Keratinocyte (primary cell): ENCODE measurements around the gene TICAM1. TPM values are rescaled to one million over a fixed set of nuclear protein-coding genes. Genes with fewer than 3 reads are reported as not detected.

Experiments used
- DNase-seq: peaks from one replicate; pipeline ENCODE4 v3.0.0-alpha.2; 2011; ENCODE audit warnings: low read depth, missing footprints, low spot score
- FAIRE-seq: peaks from 2 replicates; lab custom pipeline; 2011; peaks lifted over from hg19 to GRCh38; lab: Jason Lieb, UNC
- H2AFZ ChIP-seq: 2 replicates; pipeline ENCODE4 v1.6.0; 2012; ENCODE audit warnings: low read length, control low read depth, inconsistent platforms; ENCODE audit not compliant: control insufficient read depth
- H3K27ac ChIP-seq: 2 replicates; pipeline ENCODE4 v1.5.1; 2011; ENCODE audit warnings: low read length; ENCODE audit not compliant: control insufficient read depth, insufficient read depth
- H3K27me3 ChIP-seq: 3 replicates; pipeline ENCODE4 v1.6.0; 2011; ENCODE audit warnings: low read length; ENCODE audit not compliant: control insufficient read depth, insufficient read depth; ENCODE audit errors: extremely low read depth
- H3K36me3 ChIP-seq, 2 experiments: 2 replicates in 1 of 2; 3 replicates in 1 of 2; pipeline ENCODE4 v1.5.1; 2011; ENCODE audit warnings: low read length in 2 of 2, mild to moderate bottlenecking in 1 of 2; ENCODE audit not compliant: control insufficient read depth in 2 of 2, insufficient read depth in 2 of 2; ENCODE audit errors: extremely low read depth in 1 of 2
- H3K4me1 ChIP-seq: 3 replicates; pipeline ENCODE4 v1.5.1; 2011; ENCODE audit warnings: low read length; ENCODE audit not compliant: control insufficient read depth, insufficient read depth; ENCODE audit errors: extremely low read depth
- H3K4me2 ChIP-seq: 3 replicates; pipeline ENCODE4 v1.6.0; 2011; ENCODE audit warnings: low read depth, low read length; ENCODE audit not compliant: control insufficient read depth, insufficient read depth; ENCODE audit errors: extremely low read depth
- H3K4me3 ChIP-seq, 3 experiments: fragments of 200-600 bp in 1 of 3; sonication (generic) in 1 of 3; 2 replicates in 2 of 3; 3 replicates in 1 of 3; pipeline ENCODE4 v1.5.1; 2011 to 2016; ENCODE audit warnings: low read length in 3 of 3, mild to moderate bottlenecking in 3 of 3, control low read depth in 2 of 3, inconsistent platforms in 1 of 3, low read depth in 1 of 3, mixed read lengths in 1 of 3, mixed run types in 1 of 3, moderate library complexity in 1 of 3; ENCODE audit not compliant: control insufficient read depth in 2 of 3, insufficient read depth in 2 of 3; ENCODE audit errors: extremely low read depth in 1 of 3
- H3K79me2 ChIP-seq: 2 replicates; pipeline ENCODE4 v1.6.0; 2012; ENCODE audit warnings: low read length; ENCODE audit not compliant: control insufficient read depth, insufficient read depth
- H3K9ac ChIP-seq: 3 replicates; pipeline ENCODE4 v1.6.0; 2011; ENCODE audit warnings: low read length; ENCODE audit not compliant: control insufficient read depth, insufficient read depth; ENCODE audit errors: extremely low read depth
- H3K9me1 ChIP-seq: 3 replicates; pipeline ENCODE4 v1.6.0; 2011; ENCODE audit warnings: low read length; ENCODE audit not compliant: control insufficient read depth, insufficient read depth; ENCODE audit errors: extremely low read depth
- H3K9me3 ChIP-seq: 2 replicates; pipeline ENCODE4 v1.5.1; 2012; ENCODE audit warnings: low read depth, low read length; ENCODE audit not compliant: control insufficient read depth
- H4K20me1 ChIP-seq: 3 replicates; pipeline ENCODE4 v1.6.0; 2011; ENCODE audit warnings: low read length; ENCODE audit not compliant: control insufficient read depth, insufficient read depth; ENCODE audit errors: extremely low read depth
- CTCF ChIP-seq, 3 experiments: IDR thresholded peaks in 1 of 3; conservative IDR thresholded peaks in 1 of 3; optimal IDR thresholded peaks in 1 of 3; 2 replicates in 2 of 3; 3 replicates in 1 of 3; pipeline versions ENCODE3 to v1.5.1; 2011; ENCODE audit warnings: low read length in 3 of 3, mild to moderate bottlenecking in 3 of 3, moderate library complexity in 2 of 3, control low read depth in 1 of 3, inconsistent platforms in 1 of 3; ENCODE audit not compliant: insufficient read depth in 2 of 3; ENCODE audit errors: extremely low read depth in 1 of 3
- EZH2 ChIP-seq: IDR thresholded peaks from one replicate; pipeline ENCODE4 v1.6.1; 2012; ENCODE audit warnings: inconsistent platforms, mild to moderate bottlenecking, low read length, moderate library complexity
- dilution Hi-C: fragments of 300-500 bp; cut with MboI; formaldehyde crosslinking; loops from one replicate; pipeline ENCODE4 v1.7.0; 2020; ENCODE audit warnings: low sequenced_read_pairs; ENCODE audit not compliant: extremely low pct_ligation_motif_present
- polyA plus RNA-seq, 5 experiments: library from polyadenylated mRNA; depleted of rRNA in 3 of 5; stranded (reverse) in 3 of 5; stranded (forward) in 1 of 5; unstranded in 1 of 5; fragments of >200 nt; gene quantifications; 1 replicate in 1 of 5; 2 replicates in 3 of 5; 3 replicates in 1 of 5; pipeline versions ENCODE4 v1.2.1 to v1.2.3, GENCODE V29; 2011 to 2012; ENCODE audit warnings: missing spikeins in 2 of 5, low read depth in 1 of 5, low replicate concordance in 1 of 5

Gene TICAM1
- polyA plus RNA-seq, 1 donor (not counting 4 experiments of a cell fraction or from before 2014, with no cell fraction given): 2.2 TPM

- peak overlapping the region; percentile 93 for H3K27ac ChIP-seq
- H3K4me1 ChIP-seq: peaks cover 18% of the 10 kb centered on the region
- H3K79me2 ChIP-seq: peaks cover 52% of the 10 kb centered on the region
- no peaks in the 10 kb centered on the region for H3K9me3 ChIP-seq
- TF ChIP-seq CTCF (optimal IDR thresholded peaks at IDR 0.05 in 1 of 3, IDR thresholded peaks at IDR 0.05 in 1 of 3, conservative IDR thresholded peaks at IDR 0.05 in 1 of 3; ENCODE audit: extremely low read depth in 1 of 3, insufficient read depth in 2 of 3, low read length in 3 of 3) (no peak), EZH2 (no peak)
- H4K20me1 ChIP-seq: peaks cover 4% of the 10 kb centered on the region
- peak overlapping the region; percentile 98 to 99 (median 99) for H3K4me3 ChIP-seq
- dilution Hi-C loops: no loop called here
- H3K9ac ChIP-seq: peak overlapping the region; percentile 96
- DNase-seq (no peak), FAIRE-seq (peak; percentile 60)
- H3K4me2 ChIP-seq: peak overlapping the region; percentile 99
- H3K27me3 ChIP-seq: no peaks in the 10 kb centered on the region
- no peak overlapping the region for H2AFZ ChIP-seq
- H3K9me1 ChIP-seq: no peaks in the 10 kb centered on the region
- peaks cover 0 to 4% of the 10 kb centered on the region in 2 experiments for H3K36me3 ChIP-seq
Measured at GRCh38 chr19:4830768-4831265, 695 bp downstream of the TICAM1 start.

- peak overlapping the region; percentile 93 for H3K27ac ChIP-seq
- DNase-seq (no peak), FAIRE-seq (no peak)
- TF ChIP-seq CTCF (optimal IDR thresholded peaks at IDR 0.05 in 1 of 3, IDR thresholded peaks at IDR 0.05 in 1 of 3, conservative IDR thresholded peaks at IDR 0.05 in 1 of 3; ENCODE audit: extremely low read depth in 1 of 3, insufficient read depth in 2 of 3, low read length in 3 of 3): no peak
- TF ChIP-seq EZH2: no peak
- peak overlapping the region; percentile 98 to 99 (median 99) for H3K4me3 ChIP-seq
- peak overlapping the region; percentile 96 for H3K9ac ChIP-seq
- no peak overlapping the region for H2AFZ ChIP-seq
- H3K9me3 ChIP-seq: no peaks in the 10 kb centered on the region
- peaks cover 56% of the 10 kb centered on the region for H3K79me2 ChIP-seq
- H3K27me3 ChIP-seq: no peaks in the 10 kb centered on the region
- peaks cover 4% of the 10 kb centered on the region for H4K20me1 ChIP-seq
- H3K4me1 ChIP-seq: peaks cover 18% of the 10 kb centered on the region
- H3K4me2 ChIP-seq: peak overlapping the region; percentile 99
- dilution Hi-C loops: no loop called here
- H3K9me1 ChIP-seq: no peaks in the 10 kb centered on the region
- H3K36me3 ChIP-seq: peaks cover 0 to 4% of the 10 kb centered on the region in 2 experiments
Measured at GRCh38 chr19:4830332-4830731, 1.2 kb downstream of the TICAM1 start.
